Measurements from ENCODE around the gene RIMS4.

- no peak for TF ChIP-seq POLR2AphosphoS5 (IDR thresholded peaks at IDR 0.05; ENCODE audit: insufficient read depth in 1 of 2, low read depth in 1 of 2)
- TF ChIP-seq CTCF (IDR thresholded peaks at IDR 0.05): no peak
Measured at GRCh38 chr20:44835661-44836221, 25.4 kb upstream of the RIMS4 start.
